Measurements from ENCODE around the gene TMEM184B.
A peak's percentile ranks its signal among the peaks of the same experiment; 100 is the strongest.

TMEM184B gene

DNA sequence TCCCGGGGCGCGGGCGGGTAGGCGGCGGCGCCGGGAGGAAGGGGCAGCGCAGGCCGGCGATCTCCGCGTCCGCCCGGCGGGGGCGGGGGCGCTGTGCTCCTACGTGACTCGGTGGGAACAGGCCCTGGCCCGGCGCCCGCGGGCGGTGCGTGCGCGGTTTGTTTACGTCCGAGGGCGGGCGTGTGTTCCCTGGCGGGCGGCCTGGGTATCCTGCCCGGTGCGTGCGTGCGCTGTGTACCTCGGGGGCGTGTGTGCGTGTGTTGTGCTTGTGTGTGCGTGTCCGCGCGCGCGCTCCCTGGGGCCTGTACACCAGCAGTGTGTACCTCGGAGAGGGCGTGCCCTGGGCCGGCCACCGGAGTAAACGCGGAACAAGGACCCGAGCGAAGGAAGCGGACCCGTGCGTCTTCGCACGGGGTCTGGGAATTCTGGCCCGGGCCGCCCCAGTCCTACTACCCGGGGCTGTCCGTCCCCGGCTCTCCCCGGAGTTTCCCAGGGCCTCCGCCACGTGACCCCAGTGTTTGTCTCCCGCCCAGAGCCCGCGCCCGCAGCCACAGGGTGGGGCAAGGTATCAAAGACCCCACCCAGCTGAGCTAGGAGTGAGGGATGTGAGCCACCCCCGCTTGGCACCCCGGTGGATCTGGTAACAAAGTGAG is 70.2 kb downstream of the TMEM184B start:
- TF ChIP-seq, protein P1, sequence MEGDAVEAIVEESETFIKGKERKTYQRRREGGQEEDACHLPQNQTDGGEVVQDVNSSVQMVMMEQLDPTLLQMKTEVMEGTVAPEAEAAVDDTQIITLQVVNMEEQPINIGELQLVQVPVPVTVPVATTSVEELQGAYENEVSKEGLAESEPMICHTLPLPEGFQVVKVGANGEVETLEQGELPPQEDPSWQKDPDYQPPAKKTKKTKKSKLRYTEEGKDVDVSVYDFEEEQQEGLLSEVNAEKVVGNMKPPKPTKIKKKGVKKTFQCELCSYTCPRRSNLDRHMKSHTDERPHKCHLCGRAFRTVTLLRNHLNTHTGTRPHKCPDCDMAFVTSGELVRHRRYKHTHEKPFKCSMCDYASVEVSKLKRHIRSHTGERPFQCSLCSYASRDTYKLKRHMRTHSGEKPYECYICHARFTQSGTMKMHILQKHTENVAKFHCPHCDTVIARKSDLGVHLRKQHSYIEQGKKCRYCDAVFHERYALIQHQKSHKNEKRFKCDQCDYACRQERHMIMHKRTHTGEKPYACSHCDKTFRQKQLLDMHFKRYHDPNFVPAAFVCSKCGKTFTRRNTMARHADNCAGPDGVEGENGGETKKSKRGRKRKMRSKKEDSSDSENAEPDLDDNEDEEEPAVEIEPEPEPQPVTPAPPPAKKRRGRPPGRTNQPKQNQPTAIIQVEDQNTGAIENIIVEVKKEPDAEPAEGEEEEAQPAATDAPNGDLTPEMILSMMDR (IDR thresholded peaks at IDR 0.05), result no peak
- Mint-ChIP-seq H3K36me3 (ENCODE audit: low read depth) (no peaks in the 10 kb centered on the region), H3K4me1 (peaks cover 27% of the 10 kb centered on the region), H3K27ac (no peak overlapping the region), H3K9me3 (no peaks in the 10 kb centered on the region), H3K4me3 (peak overlapping the region; percentile 82), H3K27me3 (ENCODE audit: low read depth, poor library complexity) (peaks cover 5% of the 10 kb centered on the region)
- DNase-seq, result peak; percentile 68

DNA sequence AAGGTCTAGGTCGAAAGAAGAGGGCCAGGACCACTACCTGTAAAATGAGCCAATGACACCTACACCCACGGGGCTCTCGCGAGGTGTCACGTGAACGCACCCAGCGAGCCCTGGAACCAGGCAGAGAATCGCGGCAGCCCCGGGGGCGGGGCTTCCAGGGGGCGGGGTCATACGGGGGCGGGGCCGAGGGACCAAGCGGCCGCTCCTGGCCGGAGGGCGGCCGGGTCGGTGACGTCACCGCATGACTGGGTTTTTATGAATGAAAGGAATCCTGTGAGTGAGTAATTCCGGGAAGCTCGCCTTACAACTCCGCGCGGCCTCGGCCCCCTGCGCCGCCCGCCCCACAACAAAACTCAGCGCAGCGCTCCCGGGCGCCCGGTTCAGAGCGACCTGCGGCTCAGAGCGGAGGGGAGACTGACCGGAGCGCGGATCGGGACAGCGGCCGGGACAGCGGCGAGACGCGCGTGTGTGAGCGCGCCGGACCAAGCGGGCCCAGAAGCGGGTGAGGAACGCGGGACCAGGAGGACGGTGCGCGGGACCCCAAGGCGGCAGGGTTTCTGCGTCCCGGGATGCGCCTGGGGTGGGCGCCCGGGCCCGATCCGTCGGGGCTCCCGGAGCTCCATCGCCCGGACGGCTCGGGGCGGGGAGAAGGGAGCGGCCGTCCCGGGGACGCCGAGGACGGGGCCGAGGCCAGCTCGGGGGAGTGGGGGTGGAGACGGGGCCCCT is 70.9 kb downstream of the TMEM184B start, which contains the start of gene MAFF:
TSS of gene MAFF (plus strand) at position 284 of the 726 bp plus-strand sequence. CDS start 11,860 bp downstream, outside the sequence.
- no peaks in the 10 kb centered on the region for H3K9me3 Mint-ChIP-seq

DNA sequence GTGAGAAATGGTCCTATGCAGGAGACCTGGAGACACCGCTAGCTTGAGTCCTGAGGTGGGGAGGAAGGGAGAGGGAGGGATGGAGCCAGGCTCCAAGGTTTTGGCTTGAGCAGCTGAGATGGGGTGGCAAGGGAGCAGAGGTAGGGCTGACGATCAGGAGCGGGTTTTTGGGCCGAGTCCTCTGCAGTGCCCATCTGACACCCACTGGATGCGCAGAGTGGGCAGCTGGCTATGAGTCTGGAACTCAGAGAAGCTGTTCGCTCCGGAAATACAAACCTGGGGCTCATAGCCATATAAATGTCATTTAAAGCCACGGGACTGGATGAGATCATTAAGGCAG is 71.5 kb downstream of the TMEM184B start:
- Mint-ChIP-seq H3K27ac (no peak overlapping the region), H3K9me3 (no peaks in the 10 kb centered on the region), H3K4me1 (peaks cover 27% of the 10 kb centered on the region), H3K4me3 (peak overlapping the region; percentile 85), H3K27me3 (ENCODE audit: low read depth, poor library complexity) (peaks cover 5% of the 10 kb centered on the region), H3K36me3 (ENCODE audit: low read depth) (no peaks in the 10 kb centered on the region)
- TF ChIP-seq, protein P1 (IDR thresholded peaks at IDR 0.05), result no peak
- no peak for DNase-seq

More for the DNA sequence above, 70.9 kb downstream of the TMEM184B start, which contains the start of gene MAFF:
- peak; percentile 96 for DNase-seq
- TF ChIP-seq, protein P1 (IDR thresholded peaks at IDR 0.05), result no peak
- peak within 1 kb of the TSS; percentile 85 for H3K4me3 Mint-ChIP-seq
- peaks cover 5% of the 10 kb centered on the region for H3K27me3 Mint-ChIP-seq (ENCODE audit: low read depth, poor library complexity)
- H3K4me1 Mint-ChIP-seq, result peaks cover 27% of the 10 kb centered on the region
- H3K36me3 Mint-ChIP-seq (ENCODE audit: low read depth), result no peaks in the 10 kb centered on the region
- peak within 1 kb of the TSS; percentile 88 for H3K27ac Mint-ChIP-seq

DNA sequence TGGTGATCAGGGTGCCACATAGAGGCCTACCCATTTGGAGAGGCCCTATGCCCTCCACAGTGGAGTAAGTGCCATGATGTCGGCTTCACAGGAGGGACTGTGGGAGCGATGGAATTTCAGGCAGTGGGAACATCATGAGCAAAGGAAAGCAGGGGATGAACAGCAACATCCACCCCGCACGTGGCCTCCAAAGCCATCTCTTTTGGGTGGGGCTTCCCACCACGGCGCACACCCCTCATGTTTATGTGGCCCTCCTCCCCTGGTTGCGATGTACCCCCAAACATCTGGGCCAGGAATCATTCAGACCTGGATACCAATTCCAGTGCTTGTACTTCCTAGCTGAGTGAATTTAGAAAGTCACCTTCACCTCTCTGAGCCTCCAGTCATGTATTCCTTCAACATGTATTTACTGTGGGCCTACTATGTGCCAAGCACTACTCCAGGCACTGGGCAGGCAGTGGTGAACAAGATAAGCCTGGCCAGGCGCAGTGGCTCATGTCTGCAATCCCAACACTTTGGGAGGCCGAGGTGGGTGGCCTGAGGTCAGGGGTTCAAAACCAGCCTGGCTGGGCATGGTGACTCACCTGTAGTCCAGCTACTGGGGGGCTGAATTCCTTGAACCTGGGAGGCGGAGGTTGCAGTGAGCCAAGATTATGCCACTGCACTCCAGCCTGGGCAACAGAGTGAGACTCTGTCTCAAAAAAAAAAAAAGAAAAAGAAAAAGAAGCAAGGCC is 72.8 kb downstream of the TMEM184B start:
- H3K27me3 Mint-ChIP-seq (ENCODE audit: low read depth, poor library complexity), result peaks cover 5% of the 10 kb centered on the region
- no peak overlapping the region for H3K27ac Mint-ChIP-seq
- TF ChIP-seq, protein P1 (IDR thresholded peaks at IDR 0.05), result no peak
- H3K4me1 Mint-ChIP-seq, result peaks cover 27% of the 10 kb centered on the region
- DNase-seq, result no peak
- no peaks in the 10 kb centered on the region for H3K36me3 Mint-ChIP-seq (ENCODE audit: low read depth)
- no peaks in the 10 kb centered on the region for H3K9me3 Mint-ChIP-seq
- H3K4me3 Mint-ChIP-seq, result no peak overlapping the region

DNA sequence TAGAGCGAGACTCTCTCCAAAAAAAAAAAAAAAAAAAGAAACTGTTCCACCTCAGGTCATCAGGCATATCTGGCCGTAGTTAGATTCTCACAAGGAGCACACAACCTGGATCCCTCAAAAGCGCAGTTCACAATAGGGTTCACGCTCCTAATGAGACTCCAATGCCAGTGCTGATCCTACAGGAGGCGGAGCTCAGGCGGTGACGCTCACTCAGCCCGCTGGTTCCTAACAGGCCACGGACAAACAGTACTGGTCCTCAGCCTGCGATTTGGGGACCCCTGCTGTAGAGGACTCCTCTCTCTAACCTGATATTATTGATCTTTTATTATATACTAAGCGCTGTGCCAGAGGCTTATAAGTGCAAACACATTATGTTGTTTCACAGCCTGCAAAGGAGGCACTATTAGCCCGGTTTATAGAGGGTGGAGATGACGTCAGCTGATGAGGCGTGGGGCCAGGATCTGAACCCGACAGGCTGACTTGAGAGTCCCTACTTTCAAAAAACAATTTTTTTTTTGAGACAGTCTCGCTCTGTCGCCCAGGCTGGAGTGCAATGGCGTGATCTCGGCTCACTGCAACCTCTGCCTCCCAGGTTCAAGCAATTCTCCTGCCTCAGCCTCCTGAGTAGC is 75.9 kb downstream of the TMEM184B start:
- no peak for DNase-seq
- H3K36me3 Mint-ChIP-seq (ENCODE audit: low read depth), result no peaks in the 10 kb centered on the region
- no peak overlapping the region for H3K4me3 Mint-ChIP-seq
- peaks cover 27% of the 10 kb centered on the region for H3K4me1 Mint-ChIP-seq
- no peaks in the 10 kb centered on the region for H3K9me3 Mint-ChIP-seq
- H3K27me3 Mint-ChIP-seq (ENCODE audit: low read depth, poor library complexity), result peaks cover 11% of the 10 kb centered on the region
- no peak overlapping the region for H3K27ac Mint-ChIP-seq
- TF ChIP-seq, protein P1 (IDR thresholded peaks at IDR 0.05), result no peak

Data from nephron progenitor cell (in vitro differentiated cells).